SK-N-SH (cell line): ENCODE results near the gene SOX9. TPM values are rescaled to one million over a fixed set of nuclear protein-coding genes. Genes with fewer than 3 reads are reported as not detected.

Experiments
- CTCF ChIA-PET: fragments of 300-600, 350-600 bp; formaldehyde crosslinking; extraction: SDS; loops from one replicate; lab custom pipeline; 2021; lab: Yijun Ruan, JAX
- POLR2A ChIA-PET: fragments of 350-600 bp; sonication (Branson Sonifier 250); formaldehyde crosslinking; extraction: SDS; loops from one replicate; lab custom pipeline; 2020; ENCODE audit warnings: antibody characterized with exemption, inconsistent platforms; lab: Yijun Ruan, JAX
- DNase-seq: peaks from one replicate; pipeline ENCODE4 v3.0.0; 2012
- H2AFZ ChIP-seq: fragments of 200-600 bp; sonication (generic); 2 replicates; pipeline ENCODE4 v1.8.1; 2016; ENCODE audit warnings: antibody characterized with exemption, mild to moderate bottlenecking, low read depth
- H3F3A ChIP-seq: fragments of 200-600 bp; sonication (generic); replicated peaks from 2 replicates; pipeline ENCODE3; 2016; ENCODE audit warnings: antibody characterized with exemption, mild to moderate bottlenecking; ENCODE audit not compliant: insufficient read depth
- H3K27ac ChIP-seq, 2 experiments: fragments of 200-500 bp in 1 of 2; fragments of 200-600 bp in 1 of 2; sonication (Bioruptor generic) in 1 of 2; sonication (generic), shearing (Covaris generic) in 1 of 2; 2 replicates each; pipeline versions ENCODE4 v1.5.1 to v1.6.1; 2014 to 2016; ENCODE audit warnings: low read depth in 2 of 2, inconsistent platforms in 1 of 2, low read length in 1 of 2, mild to moderate bottlenecking in 1 of 2, mixed read lengths in 1 of 2
- H3K27me3 ChIP-seq: fragments of 200-600 bp; sonication (generic), shearing (Covaris generic); 2 replicates; pipeline ENCODE4 v1.6.1; 2016; ENCODE audit warnings: mixed run types; ENCODE audit not compliant: insufficient read depth
- H3K36me3 ChIP-seq, 2 experiments: fragments of 200-500 bp in 1 of 2; fragments of 200-600 bp in 1 of 2; sonication (Bioruptor generic) in 1 of 2; sonication (generic) in 1 of 2; replicated peaks in 1 of 2; 2 replicates each; pipeline versions ENCODE3 to v1.5.1; 2014 to 2016; ENCODE audit warnings: low read length in 1 of 2, mild to moderate bottlenecking in 1 of 2; ENCODE audit not compliant: insufficient read depth in 2 of 2, control insufficient read depth in 1 of 2
- H3K4me1 ChIP-seq, 2 experiments: fragments of 200-500 bp in 1 of 2; fragments of 200-600 bp in 1 of 2; sonication (Bioruptor generic) in 1 of 2; sonication (generic), shearing (Covaris generic) in 1 of 2; 2 replicates each; pipeline versions ENCODE4 v1.5.1 to v1.6.1; 2014 to 2016; ENCODE audit warnings: low read depth in 1 of 2, low read length in 1 of 2, mixed run types in 1 of 2; ENCODE audit not compliant: insufficient read depth in 2 of 2, control insufficient read depth in 1 of 2
- H3K4me2 ChIP-seq: fragments of 200-600 bp; sonication (generic), shearing (Covaris generic); 2 replicates; pipeline ENCODE4 v1.6.1; 2017; ENCODE audit warnings: mixed run types
- H3K4me3 ChIP-seq, 2 experiments: fragments of 200-500 bp in 1 of 2; fragments of 200-600 bp in 1 of 2; sonication (Bioruptor generic) in 1 of 2; sonication (generic), shearing (Covaris generic) in 1 of 2; 2 replicates each; pipeline versions ENCODE4 v1.5.1 to v1.8.1; 2014 to 2016; ENCODE audit warnings: low read depth in 2 of 2, inconsistent platforms in 1 of 2, low read length in 1 of 2, mild to moderate bottlenecking in 1 of 2, mixed read lengths in 1 of 2, moderate library complexity in 1 of 2
- H3K79me2 ChIP-seq: fragments of 200-600 bp; sonication (generic); 2 replicates; pipeline ENCODE4 v1.8.1; 2017; ENCODE audit warnings: mild to moderate bottlenecking; ENCODE audit not compliant: insufficient read depth
- H3K9ac ChIP-seq: fragments of 200-600 bp; sonication (generic); 2 replicates; pipeline ENCODE4 v1.6.1; 2017; ENCODE audit warnings: mixed run types
- H3K9me2 ChIP-seq: fragments of 200-600 bp; sonication (generic); 2 replicates; pipeline ENCODE4 v1.6.1; 2017; ENCODE audit warnings: mixed run types
- H3K9me3 ChIP-seq: fragments of 200-600 bp; sonication (generic); 2 replicates; pipeline ENCODE4 v1.6.1; 2017; ENCODE audit warnings: mixed run types, mild to moderate bottlenecking, moderate library complexity
- H4K20me1 ChIP-seq: fragments of 200-600 bp; sonication (generic); 2 replicates; pipeline ENCODE4 v1.6.1; 2017; ENCODE audit warnings: mild to moderate bottlenecking, mixed run types; ENCODE audit not compliant: insufficient read depth
- CTCF ChIP-seq: fragments of 200-600 bp; sonication (generic); IDR thresholded peaks from 2 replicates; pipeline ENCODE4 v1.6.1; 2017; ENCODE audit warnings: antibody characterized with exemption, mild to moderate bottlenecking, moderate library complexity
- GATA2 ChIP-seq: sonication (generic); formaldehyde crosslinking; IDR thresholded peaks from 2 replicates; pipeline ENCODE4 v1.5.0; 2020; ENCODE audit warnings: mild to moderate bottlenecking, missing genetic modification reagents
- JUND ChIP-seq: IDR thresholded peaks from 2 replicates; pipeline ENCODE4 v1.4.0; 2012
- PBX3 ChIP-seq: IDR thresholded peaks from 2 replicates; pipeline ENCODE4; 2012
- POLR2AphosphoS5 ChIP-seq: IDR thresholded peaks from 2 replicates; pipeline ENCODE4 v1.6.1; 2012; ENCODE audit warnings: low read depth, low read length
- TCF12 ChIP-seq: IDR thresholded peaks from 2 replicates; pipeline ENCODE4 v1.4.0; 2012
- USF2 ChIP-seq: fragments of 150-350 bp; IDR thresholded peaks from 2 replicates; pipeline ENCODE4 v1.6.1; 2017; ENCODE audit warnings: antibody characterized with exemption, low read length, low read depth, borderline replicate concordance
- YY1 ChIP-seq: IDR thresholded peaks from 2 replicates; pipeline ENCODE4 v1.4.0; 2012; ENCODE audit warnings: low read depth, mild to moderate bottlenecking
- WGBS: methylation state at CpG from one replicate; pipeline ENCODE4 v1.1.6; 2017; ENCODE audit warnings: low lambda C conversion rate; 5-methylcytosine and 5-hydroxymethylcytosine counted together
- polyA plus RNA-seq, 3 experiments: library from polyadenylated mRNA; depleted of rRNA; stranded (reverse); fragments of >200 nt; gene quantifications; 2 replicates each; pipeline ENCODE4 v1.2.3, GENCODE V29; 2012

SOX9 gene
- polyA plus RNA-seq, 1 of the 3 experiments (the other 2 are of a cell fraction), result 35.3 TPM

- TF ChIP-seq PBX3 (no peak), USF2 (no peak), YY1 (no peak), TCF12 (no peak)
- TF ChIP-seq, all 33 proteins: peak for 0
Observed at GRCh38 chr17:72076678-72077030, 44.2 kb upstream of the SOX9 start (continued).

- H3K9me3 ChIP-seq, result no peaks in the 10 kb centered on the region
- no peak overlapping the region for H3K27ac ChIP-seq
- DNase-seq, result no peak
- no peaks in the 10 kb centered on the region for H3K27me3 ChIP-seq
- no peaks in the 10 kb centered on the region for H3K36me3 ChIP-seq
- CTCF ChIA-PET, result interaction anchor here (0.7 to 2.5 kb wide), 7 partner anchors 9 to 479 kb away, joined by 3 to 10 read pairs (median 3); no protein-coding TSS in a partner anchor
- no peak overlapping the region for H3K9ac ChIP-seq
- POLR2A ChIA-PET, result no interaction called here
- H4K20me1 ChIP-seq, result no peaks in the 10 kb centered on the region
- H3K4me2 ChIP-seq, result no peak overlapping the region
- no peak overlapping the region for H3K4me3 ChIP-seq
- H2AFZ ChIP-seq, result no peak overlapping the region
- TF ChIP-seq JUND (no peak), CTCF (peak; percentile 19; the same call in 1 of the 2 replicates)
- no peaks in the 10 kb centered on the region for H3K79me2 ChIP-seq
- no peaks in the 10 kb centered on the region for H3K9me2 ChIP-seq
- no peaks in the 10 kb centered on the region; a peak in 1 of 4 replicates for H3K4me1 ChIP-seq
- WGBS, result 26% methylated on average over 4 of the region's 4 CpGs
- no peaks in the 10 kb centered on the region for H3F3A ChIP-seq
Observed at GRCh38 chr17:72077326-72077960, 43.4 kb upstream of the SOX9 start.

- no peak for DNase-seq
- no peak overlapping the region for H3K9ac ChIP-seq
Observed at GRCh38 chr17:72079700-72080099, 41.1 kb upstream of the SOX9 start.

More at GRCh38 chr17:72079700-72080099, 41.1 kb upstream of the SOX9 start:
- WGBS, result 70% methylated on average over 3 of the region's 3 CpGs
- Histone ChIP-seq H3K4me3 (no peak overlapping the region), H3K4me2 (no peak overlapping the region), H4K20me1 (no peaks in the 10 kb centered on the region), H3K36me3 (no peaks in the 10 kb centered on the region), H3K79me2 (no peaks in the 10 kb centered on the region), H2AFZ (no peak overlapping the region), H3F3A (no peaks in the 10 kb centered on the region), H3K4me1 (no peaks in the 10 kb centered on the region; a peak in 1 of 4 replicates), H3K27me3 (no peaks in the 10 kb centered on the region), H3K27ac (no peak overlapping the region), H3K9me2 (no peaks in the 10 kb centered on the region), H3K9me3 (no peaks in the 10 kb centered on the region)
- CTCF ChIA-PET, result interaction anchor here (0.8 kb wide), 1 partner anchor 13 kb away, joined by 5 read pairs; no protein-coding TSS in a partner anchor
- POLR2A ChIA-PET, result no interaction called here
- TF ChIP-seq POLR2AphosphoS5 (no peak), GATA2 (CRISPR knock-in tag) (no peak)
